Smooth muscle cell (in vitro differentiated cells): ENCODE measurements around the gene NMUR2. TPM values are rescaled to one million over a fixed set of nuclear protein-coding genes. Genes with fewer than 3 reads are reported as not detected.

Experiments
- DNase-seq: peaks from one replicate; lab custom pipeline; 2025; ENCODE audit not compliant: unreplicated experiment; lab: John Stamatoyannopoulos, UW
- H2AFZ ChIP-seq: fragments of 200-600 bp; sonication (generic); 2 replicates; pipeline ENCODE4 v1.6.0; 2016; ENCODE audit warnings: antibody characterized with exemption, low read depth, mild to moderate bottlenecking
- H3F3A ChIP-seq: fragments of 200-600 bp; sonication (generic); 2 replicates; pipeline ENCODE4 v1.6.0; 2017; ENCODE audit warnings: antibody characterized with exemption, low read depth
- H3K27ac ChIP-seq: fragments of 200-600 bp; sonication (generic); 2 replicates; pipeline ENCODE4 v1.5.1; 2016; ENCODE audit warnings: low read depth, mild to moderate bottlenecking
- H3K27me3 ChIP-seq: fragments of 200-600 bp; sonication (generic); 2 replicates; pipeline ENCODE4 v1.6.1; 2016; ENCODE audit warnings: low read depth, mild to moderate bottlenecking
- H3K36me3 ChIP-seq: fragments of 200-600 bp; sonication (generic); 2 replicates; pipeline ENCODE4 v1.5.1; 2016; ENCODE audit warnings: low read depth
- H3K4me1 ChIP-seq: fragments of 200-600 bp; sonication (generic); 2 replicates; pipeline ENCODE4 v1.5.1; 2016; ENCODE audit warnings: low read depth
- H3K4me2 ChIP-seq: fragments of 200-600 bp; sonication (generic); 2 replicates; pipeline ENCODE4 v1.6.0; 2016; ENCODE audit warnings: mild to moderate bottlenecking
- H3K4me3 ChIP-seq: fragments of 200-600 bp; sonication (generic); 2 replicates; pipeline ENCODE4 v1.5.1; 2016; ENCODE audit warnings: mild to moderate bottlenecking
- H3K79me2 ChIP-seq: fragments of 200-600 bp; sonication (generic); 2 replicates; pipeline ENCODE4 v1.6.0; 2016; ENCODE audit warnings: low read depth, mild to moderate bottlenecking
- H3K9ac ChIP-seq: fragments of 200-600 bp; sonication (generic); 2 replicates; pipeline ENCODE4 v1.6.0; 2016; ENCODE audit warnings: low read depth
- H3K9me3 ChIP-seq: fragments of 200-600 bp; sonication (generic); replicated peaks from 2 replicates; pipeline ENCODE4 v1.5.1; 2016; ENCODE audit warnings: low read depth
- H4K20me1 ChIP-seq: fragments of 200-600 bp; sonication (generic); 2 replicates; pipeline ENCODE4 v1.6.0; 2016; ENCODE audit warnings: low read depth
- WGBS: methylation state at CpG from one replicate; pipeline ENCODE4 v1.1.7; 2016; ENCODE audit warnings: low lambda C conversion rate; 5-methylcytosine and 5-hydroxymethylcytosine counted together
- polyA plus RNA-seq: library from polyadenylated mRNA; unstranded; fragments of >200 nt; fragmentation: Nextera tagmentation; extraction: Ambion mirVana; gene quantifications from 2 replicates; pipeline ENCODE4 v1.2.1, GENCODE V29; 2016
- total RNA-seq: library from RNA; depleted of rRNA; stranded (reverse); fragments of >200 nt; gene quantifications from 2 replicates; pipeline ENCODE4 v1.2.3, GENCODE V29; 2014
- TF ChIP-seq, protein P1 (sequence below): fragments of 200-600 bp; sonication (generic); IDR thresholded peaks from 2 replicates; pipeline ENCODE4 v1.5.1; 2017; ENCODE audit warnings: borderline replicate concordance, mild to moderate bottlenecking, antibody characterized with exemption; ENCODE audit not compliant: insufficient read depth, poor library complexity, severe bottlenecking

NMUR2 gene
- total and polyA plus RNA-seq, 2 experiments from 2014 or later = not detected

GRCh38 chr5:152367554-152367953 is 37.5 kb downstream of the NMUR2 start:
- no peaks in the 10 kb centered on the region for H3K9me3 ChIP-seq
- no peak overlapping the region for H3K9ac ChIP-seq
- TF ChIP-seq, protein P1, sequence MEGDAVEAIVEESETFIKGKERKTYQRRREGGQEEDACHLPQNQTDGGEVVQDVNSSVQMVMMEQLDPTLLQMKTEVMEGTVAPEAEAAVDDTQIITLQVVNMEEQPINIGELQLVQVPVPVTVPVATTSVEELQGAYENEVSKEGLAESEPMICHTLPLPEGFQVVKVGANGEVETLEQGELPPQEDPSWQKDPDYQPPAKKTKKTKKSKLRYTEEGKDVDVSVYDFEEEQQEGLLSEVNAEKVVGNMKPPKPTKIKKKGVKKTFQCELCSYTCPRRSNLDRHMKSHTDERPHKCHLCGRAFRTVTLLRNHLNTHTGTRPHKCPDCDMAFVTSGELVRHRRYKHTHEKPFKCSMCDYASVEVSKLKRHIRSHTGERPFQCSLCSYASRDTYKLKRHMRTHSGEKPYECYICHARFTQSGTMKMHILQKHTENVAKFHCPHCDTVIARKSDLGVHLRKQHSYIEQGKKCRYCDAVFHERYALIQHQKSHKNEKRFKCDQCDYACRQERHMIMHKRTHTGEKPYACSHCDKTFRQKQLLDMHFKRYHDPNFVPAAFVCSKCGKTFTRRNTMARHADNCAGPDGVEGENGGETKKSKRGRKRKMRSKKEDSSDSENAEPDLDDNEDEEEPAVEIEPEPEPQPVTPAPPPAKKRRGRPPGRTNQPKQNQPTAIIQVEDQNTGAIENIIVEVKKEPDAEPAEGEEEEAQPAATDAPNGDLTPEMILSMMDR = no peak
- H4K20me1 ChIP-seq = no peaks in the 10 kb centered on the region
- H3F3A ChIP-seq = no peaks in the 10 kb centered on the region
- H3K27me3 ChIP-seq = no peaks in the 10 kb centered on the region
- no peak overlapping the region for H2AFZ ChIP-seq
- no peaks in the 10 kb centered on the region for H3K79me2 ChIP-seq
- H3K27ac ChIP-seq = no peak overlapping the region
- H3K4me1 ChIP-seq = no peaks in the 10 kb centered on the region
- 84% methylated on average over 3 of the region's 3 CpGs for WGBS
- no peak for DNase-seq
- H3K4me2 ChIP-seq = no peak overlapping the region
- H3K4me3 ChIP-seq = no peak overlapping the region
- no peaks in the 10 kb centered on the region for H3K36me3 ChIP-seq

DNA sequence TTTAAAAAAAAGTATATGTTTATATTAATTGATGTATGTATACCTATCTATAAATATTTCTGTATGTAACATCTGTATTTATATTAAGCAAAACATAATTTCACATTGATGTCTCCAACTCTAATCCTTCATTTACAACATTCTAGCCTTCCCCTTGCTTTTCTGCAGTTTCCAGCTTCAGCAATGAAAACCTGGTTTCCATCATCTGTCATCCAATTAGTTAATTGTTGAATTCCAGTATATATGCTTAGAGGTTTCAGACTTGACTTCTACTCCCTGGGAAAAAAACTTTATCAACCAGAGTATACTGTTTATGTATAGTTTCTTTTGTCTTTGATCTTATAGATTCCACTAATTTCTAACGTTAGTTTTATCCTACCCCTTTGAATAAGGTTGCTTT is 38.4 kb downstream of the NMUR2 start:
- Histone ChIP-seq H3K27ac (no peak overlapping the region), H2AFZ (no peak overlapping the region), H3K9me3 (no peaks in the 10 kb centered on the region), H3K36me3 (no peaks in the 10 kb centered on the region), H3K79me2 (no peaks in the 10 kb centered on the region), H3K4me1 (no peaks in the 10 kb centered on the region), H3K9ac (no peak overlapping the region), H3K4me2 (no peak overlapping the region), H3F3A (no peaks in the 10 kb centered on the region), H4K20me1 (no peaks in the 10 kb centered on the region), H3K27me3 (no peaks in the 10 kb centered on the region), H3K4me3 (no peak overlapping the region)
- TF ChIP-seq, protein P1 = no peak
- WGBS = 41% methylated on average over 1 of the region's 1 CpG
- no peak for DNase-seq

GRCh38 chr5:152364899-152365298 is 40.2 kb downstream of the NMUR2 start:
- Histone ChIP-seq H3K4me3 (no peak overlapping the region), H3K79me2 (no peaks in the 10 kb centered on the region), H4K20me1 (no peaks in the 10 kb centered on the region), H3K27ac (no peak overlapping the region), H2AFZ (no peak overlapping the region), H3K9ac (no peak overlapping the region), H3F3A (peaks cover 3% of the 10 kb centered on the region), H3K36me3 (no peaks in the 10 kb centered on the region), H3K9me3 (no peaks in the 10 kb centered on the region), H3K4me1 (no peaks in the 10 kb centered on the region), H3K27me3 (no peaks in the 10 kb centered on the region), H3K4me2 (no peak overlapping the region)
- no peak for DNase-seq
- TF ChIP-seq, protein P1 = no peak

DNA sequence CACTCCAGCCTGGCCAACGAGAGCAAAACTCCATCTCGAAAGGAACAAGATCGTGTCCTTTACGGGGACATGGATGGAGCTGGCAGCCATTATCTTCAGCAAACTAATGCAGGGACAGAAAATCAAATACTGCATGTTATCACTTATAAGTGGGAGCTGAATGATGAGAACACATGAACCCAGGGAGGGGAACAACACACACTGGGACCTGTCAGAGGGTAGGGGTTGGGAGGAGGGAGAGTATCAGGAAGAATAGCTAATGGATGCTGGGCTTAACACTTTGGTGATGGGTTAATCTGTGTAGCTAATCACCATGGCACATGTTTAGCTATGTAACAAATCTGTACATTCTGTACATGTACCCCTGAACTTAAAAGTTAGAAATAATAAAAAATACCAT is 40.9 kb downstream of the NMUR2 start:
- no peak overlapping the region for H3K4me2 ChIP-seq
- DNase-seq = no peak
- no peak overlapping the region for H3K4me3 ChIP-seq
- no peaks in the 10 kb centered on the region for H3K9me3 ChIP-seq
- H3K79me2 ChIP-seq = no peaks in the 10 kb centered on the region
- H4K20me1 ChIP-seq = no peaks in the 10 kb centered on the region
- H3F3A ChIP-seq = peaks cover 4% of the 10 kb centered on the region
- no peaks in the 10 kb centered on the region for H3K36me3 ChIP-seq
- H3K27me3 ChIP-seq = no peaks in the 10 kb centered on the region
- H3K27ac ChIP-seq = no peak overlapping the region
- H3K4me1 ChIP-seq = no peaks in the 10 kb centered on the region
- WGBS = 86% methylated on average over 4 of the region's 4 CpGs
- H2AFZ ChIP-seq = no peak overlapping the region
- TF ChIP-seq, protein P1 = no peak
- no peak overlapping the region for H3K9ac ChIP-seq
